Activated naive CD8-positive, alpha-beta T cell treated with anti-CD3 and anti-CD28 coated beads, Interleukin-2, amount 50 U/mL, for 16 hours (primary cell): ENCODE data around the gene LINGO1.

ENCODE experiments used
- DNase-seq: peaks from one replicate; pipeline ENCODE4 v3.0.0-alpha.2; 2020; ENCODE audit warnings: low read depth, low spot score

LINGO1 gene

DNA sequence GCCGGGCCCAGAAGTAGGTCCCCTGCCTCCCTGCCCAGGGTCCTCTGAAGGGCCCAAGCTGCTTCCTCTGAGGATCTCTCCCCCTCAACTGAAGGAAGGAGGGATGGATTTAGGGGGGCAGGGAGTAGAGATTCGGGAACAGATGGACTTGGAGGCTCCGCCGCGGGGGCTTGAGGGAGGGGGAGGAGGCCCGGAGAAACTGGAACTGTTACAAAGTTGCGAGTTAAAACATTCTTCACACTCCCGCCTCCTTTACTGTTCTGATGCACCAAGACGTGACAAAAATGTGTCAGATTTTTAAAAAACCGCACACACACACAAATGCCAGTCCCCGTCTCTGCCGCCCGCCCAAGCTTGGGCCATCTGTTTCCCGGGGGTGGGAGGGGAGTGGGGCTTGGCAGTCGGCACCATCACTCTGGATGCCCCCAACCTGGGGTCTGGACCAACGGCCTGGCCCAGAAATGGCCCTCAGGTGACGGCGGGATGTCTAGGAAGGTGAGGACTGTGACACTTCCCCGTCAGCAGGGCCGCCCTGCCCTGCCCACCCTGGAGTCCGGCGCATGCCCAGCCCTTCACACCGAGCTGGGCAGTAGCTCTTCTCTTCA lies 25.0 kb upstream of the LINGO1 start:
- DNase-seq = no peak

GRCh38 chr15:77656294-77656693 lies 23.6 kb upstream of the LINGO1 start:
- no peak for DNase-seq

DNA sequence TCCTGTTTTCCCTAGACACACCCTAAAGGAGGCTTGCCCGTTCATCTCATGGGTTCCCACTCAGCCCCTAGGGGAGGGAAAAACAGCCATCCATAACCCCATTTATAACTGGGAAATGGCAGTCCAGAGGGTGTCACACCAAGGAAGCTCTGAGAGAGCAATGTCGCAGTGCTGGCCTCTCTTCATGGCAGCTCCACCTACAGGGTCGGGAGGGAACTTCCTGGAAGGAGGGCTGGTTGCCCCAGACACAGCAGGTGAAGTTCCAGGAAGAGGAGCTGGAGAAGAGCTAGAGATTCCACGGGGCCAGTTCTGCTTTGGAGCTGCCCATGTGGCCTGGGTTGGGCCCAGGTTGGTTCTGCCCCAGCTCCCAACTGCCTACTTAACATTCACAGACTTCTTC lies 22.3 kb upstream of the LINGO1 start:
- no peak for DNase-seq

GRCh38 chr15:77653832-77654480 lies 21.2 kb upstream of the LINGO1 start:
- no peak for DNase-seq

- no peak for DNase-seq
These were observed 17.6 kb upstream of the LINGO1 start for GRCh38 chr15:77650265-77650664.

DNA sequence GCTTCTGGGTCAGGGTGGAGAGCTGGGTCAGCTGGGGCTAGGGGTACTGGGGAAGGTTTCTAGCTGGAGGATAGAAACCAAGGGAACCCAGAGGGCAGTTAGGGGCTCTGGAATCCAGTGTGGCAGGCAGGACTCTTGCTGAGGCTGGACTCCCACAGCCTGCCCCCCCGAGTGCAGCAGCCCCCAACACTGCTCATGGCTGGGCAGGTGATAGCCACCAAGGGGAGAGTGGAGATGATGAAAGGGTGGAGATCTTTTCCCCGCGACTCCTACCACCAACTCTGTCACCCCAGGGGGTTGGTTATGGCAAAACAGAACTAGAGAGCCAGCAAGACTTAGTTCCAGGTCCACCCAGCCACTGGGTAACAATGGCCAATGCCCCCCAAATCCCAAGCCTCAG lies 16.9 kb upstream of the LINGO1 start:
- DNase-seq = no peak

GRCh38 chr15:77649017-77649416 lies 16.3 kb upstream of the LINGO1 start:
- DNase-seq = no peak

DNA sequence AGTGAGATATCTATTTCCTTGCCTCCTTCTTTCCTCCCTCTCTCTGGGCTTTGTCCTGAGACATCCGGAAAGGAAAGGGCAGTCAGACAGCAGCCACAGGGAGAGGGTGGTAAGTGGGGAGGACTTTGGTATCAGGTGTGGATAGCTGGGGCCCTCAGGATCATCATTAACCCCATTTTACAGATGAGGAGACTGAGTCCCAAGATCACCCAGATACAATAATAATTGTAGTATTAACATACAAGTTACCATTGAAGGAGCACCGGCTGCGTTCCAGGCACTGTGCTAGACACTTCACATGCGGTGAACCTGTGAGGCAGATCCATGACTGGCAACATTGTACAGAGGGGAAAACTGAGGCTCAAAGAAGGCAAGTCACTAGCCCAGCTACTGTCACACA lies 15.2 kb upstream of the LINGO1 start:
- no peak for DNase-seq

DNA sequence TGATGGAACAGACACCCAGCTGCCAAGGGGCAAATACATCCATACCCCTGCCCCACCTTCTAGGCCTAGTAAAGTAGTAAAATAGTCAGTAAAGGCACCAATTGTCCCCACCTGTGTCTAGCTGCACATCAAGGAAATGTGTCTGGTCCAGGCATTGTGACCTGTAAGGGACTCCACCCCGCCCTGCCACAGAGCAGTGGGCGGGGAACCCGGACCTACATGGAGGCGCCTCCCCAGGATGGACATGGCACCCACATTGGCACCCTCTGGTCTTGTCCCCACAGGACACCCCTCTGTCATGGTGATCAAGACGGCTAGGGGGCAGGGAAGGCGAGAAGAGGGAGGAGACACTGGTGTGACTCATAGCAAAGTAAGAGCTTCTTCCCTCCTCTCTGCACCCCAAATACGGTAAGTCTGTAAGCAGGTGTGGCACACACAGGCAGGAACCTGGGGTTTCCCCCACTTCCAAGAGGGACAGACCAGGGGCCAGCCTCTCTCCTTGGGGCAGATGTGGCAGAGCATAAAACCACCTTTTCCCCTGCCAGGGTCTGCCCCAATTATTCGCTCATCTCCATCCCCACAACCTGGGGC lies 13.5 kb upstream of the LINGO1 start:
- no peak for DNase-seq

- DNase-seq = no peak
These were observed 12.9 kb upstream of the LINGO1 start for GRCh38 chr15:77645602-77646001.

DNA sequence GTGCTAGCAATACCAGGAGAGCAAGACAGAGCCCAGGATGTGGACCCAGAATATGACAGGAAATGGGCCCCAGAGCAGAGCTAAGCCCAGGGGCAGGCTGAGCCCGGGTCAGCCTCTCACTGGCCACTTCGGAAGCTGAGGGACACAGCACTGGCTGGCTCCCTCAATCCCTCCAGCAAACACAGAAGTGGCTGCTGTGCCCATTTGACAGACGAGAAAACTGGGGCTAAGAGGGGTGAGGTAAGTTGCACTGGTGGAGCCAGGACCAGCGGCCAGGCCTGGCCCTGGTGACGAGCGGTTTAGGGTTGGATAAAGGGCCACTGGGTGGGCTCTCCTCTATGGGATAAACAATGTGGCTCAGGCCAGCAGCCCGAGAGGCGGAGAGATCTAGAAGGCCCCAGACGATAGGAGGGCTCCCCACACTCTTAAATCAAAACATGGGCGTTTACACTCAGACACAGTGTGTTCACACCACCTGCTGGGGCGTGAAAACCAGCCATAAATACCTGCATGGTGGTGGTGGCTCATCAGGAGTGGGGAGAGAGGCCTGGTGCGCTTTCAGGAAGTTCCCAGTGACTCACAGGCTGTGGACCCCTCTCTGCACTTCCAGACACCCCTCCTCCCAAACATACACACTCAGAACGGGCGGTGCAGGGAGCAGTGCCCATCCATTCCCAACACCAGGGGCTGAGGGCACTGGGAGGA lies 12.0 kb upstream of the LINGO1 start:
- no peak for DNase-seq

DNA sequence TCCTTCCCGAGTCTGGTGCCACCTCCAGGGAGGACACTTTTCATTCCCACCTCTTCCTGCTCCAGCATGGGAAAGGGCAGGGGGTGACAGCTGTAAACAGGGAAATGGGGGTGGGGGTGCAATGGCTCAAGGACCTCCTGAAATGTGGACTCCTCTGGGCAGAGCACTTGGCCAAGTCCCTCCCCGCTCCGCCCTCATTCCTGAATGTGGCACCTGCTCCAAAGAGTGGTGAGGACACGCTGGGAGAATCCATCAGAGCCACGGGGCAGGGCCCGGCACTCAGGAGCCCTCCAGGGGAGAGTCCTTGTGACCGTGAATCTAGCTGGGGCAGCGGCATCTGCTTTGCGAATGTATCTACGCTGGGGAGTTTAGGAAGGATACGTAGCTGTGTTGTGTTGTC lies 11.1 kb upstream of the LINGO1 start:
- no peak for DNase-seq

DNA sequence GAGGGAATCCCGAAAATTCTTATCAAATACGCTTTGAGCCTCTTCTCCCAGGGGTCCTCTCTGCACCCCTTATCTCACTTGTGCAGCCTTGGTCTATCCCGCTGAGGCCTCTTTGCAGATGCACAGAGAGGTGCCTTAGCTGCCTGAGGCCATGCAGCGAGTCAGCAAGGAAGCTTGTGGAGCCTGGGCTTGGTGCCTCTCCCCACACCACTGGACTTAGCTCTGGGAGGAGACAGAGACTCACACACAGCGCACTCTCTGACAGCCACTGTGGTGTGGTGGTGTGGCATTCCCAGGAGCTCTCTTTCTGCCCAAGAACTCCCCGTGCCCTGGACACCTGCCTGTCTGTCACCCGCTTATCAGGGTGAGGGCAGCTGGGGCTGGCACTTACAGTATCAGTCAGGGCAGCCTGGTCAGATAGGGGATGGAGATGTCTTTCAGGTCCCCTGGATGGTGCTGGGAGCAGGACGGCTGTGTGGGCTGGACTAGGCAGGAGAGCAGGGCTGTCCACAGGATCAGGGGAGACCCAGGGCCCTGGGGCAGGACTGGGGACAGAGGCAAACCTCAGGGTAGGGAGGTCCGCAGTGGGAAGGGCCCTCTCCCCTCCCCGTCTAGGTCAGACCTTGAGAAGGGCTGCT lies 10.2 kb upstream of the LINGO1 start:
- DNase-seq = no peak

DNA sequence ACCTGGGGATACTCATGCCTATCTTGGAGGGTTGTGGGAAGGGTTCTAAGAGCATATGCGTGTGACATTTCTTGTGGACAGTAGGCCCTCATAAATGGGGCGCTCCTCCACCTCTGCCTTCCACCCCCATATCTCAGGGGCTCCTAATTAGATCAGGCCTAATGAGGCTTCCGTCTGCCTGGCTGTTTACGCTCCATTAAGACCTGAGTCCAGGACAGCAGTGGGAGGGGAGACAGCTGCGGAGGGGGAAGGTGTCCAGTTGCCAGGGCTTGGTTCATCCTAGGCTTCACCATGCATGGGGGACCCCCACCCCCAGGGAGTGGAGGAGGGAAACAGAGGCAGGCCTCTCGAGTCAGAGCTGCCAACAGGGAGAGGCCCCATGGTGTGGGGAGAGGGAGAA lies 9.3 kb upstream of the LINGO1 start:
- no peak for DNase-seq

GRCh38 chr15:77640615-77641014 lies 7.9 kb upstream of the LINGO1 start:
- no peak for DNase-seq

DNA sequence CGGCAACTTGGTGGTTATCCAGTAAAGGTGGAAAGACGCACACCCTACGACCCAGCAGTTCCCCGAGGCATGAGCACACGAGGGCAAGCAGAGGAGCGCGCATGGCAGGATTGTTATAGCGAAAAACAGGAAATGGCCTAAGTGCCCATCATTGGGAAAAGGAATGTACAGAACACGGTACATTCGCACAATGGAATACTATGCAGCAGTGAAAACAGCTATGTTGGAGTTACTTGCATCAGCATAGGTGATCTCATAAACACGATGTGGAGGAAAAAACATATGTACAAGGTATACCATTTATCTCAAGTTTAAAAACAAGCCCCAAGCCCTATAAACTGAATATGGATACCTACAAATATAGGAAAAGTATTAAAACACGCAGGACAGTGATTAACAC lies 6.7 kb upstream of the LINGO1 start:
- no peak for DNase-seq

DNA sequence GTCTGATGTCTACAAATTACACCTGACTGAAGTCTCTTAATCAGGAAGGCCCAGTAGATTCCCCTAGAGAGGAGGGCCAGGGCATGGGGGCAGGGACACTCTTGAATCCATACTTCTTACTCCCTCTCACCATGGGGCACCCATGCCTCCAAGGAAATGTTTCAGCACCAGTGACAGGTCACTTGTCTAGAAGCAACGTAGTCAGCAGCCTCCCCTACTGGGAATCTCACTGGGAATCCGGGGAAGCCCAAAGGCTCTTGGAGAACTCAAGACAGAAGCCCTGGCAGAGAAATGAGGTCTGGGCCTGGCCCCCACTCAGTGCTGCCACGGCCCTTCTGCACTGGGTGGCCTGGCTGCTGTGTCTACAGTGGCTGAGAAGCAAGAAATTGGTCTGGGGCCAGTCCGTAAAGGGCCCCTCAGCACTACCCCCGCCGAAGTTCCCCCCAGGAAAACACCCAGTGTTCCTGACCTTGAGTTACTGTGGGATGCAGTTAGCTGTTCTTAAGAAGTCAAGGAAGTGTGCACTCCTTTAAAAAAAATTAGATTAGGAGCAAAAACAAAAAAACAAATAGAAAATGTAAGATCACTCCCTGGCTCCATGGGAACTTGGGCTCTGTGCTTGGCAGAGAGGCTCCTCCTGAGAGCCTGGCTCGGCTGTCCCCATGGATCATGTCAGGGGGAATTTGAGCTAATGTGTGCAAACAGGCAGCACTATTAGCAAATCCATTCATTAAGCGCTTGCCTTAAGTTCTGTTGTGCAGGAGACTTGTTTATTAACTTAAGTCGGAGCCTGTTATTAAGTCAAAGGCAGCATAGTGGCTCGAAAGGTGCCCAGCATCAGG lies 5.4 kb upstream of the LINGO1 start:
- DNase-seq = no peak

- DNase-seq = no peak
These were observed 3.5 kb upstream of the LINGO1 start for GRCh38 chr15:77636209-77636608.

- DNase-seq = peak; percentile 21
These were observed 1.7 kb upstream of the LINGO1 start for GRCh38 chr15:77634266-77634962.

DNA sequence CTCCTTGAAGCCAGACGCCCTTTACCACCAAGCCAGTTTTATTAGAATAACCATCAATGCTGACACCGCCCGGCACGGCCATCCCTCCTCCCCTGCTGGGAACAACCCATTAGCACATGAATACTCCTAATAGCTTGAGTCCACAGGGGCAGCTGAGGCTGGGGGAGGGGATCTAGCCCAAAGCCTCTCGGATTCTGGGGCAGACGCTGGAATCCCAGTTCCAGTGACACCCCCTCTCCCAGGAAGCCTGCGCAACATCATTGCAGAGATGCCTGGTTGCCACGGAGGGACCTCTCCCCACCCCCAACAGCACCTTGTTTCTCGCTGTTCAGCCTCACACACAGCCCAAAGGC lies 1.2 kb upstream of the LINGO1 start:
- DNase-seq = no peak
